Kidney (tissue), 14 donors: Measurements from ENCODE around the gene LDLRAD4. TPM values are rescaled to one million over a fixed set of nuclear protein-coding genes. Genes with fewer than 3 reads are reported as not detected.

Experiments used
- DNase-seq, 5 donors: peaks; one replicate each; pipeline ENCODE4 v3.0.0-alpha.2; 2013 to 2020
- FAIRE-seq: peaks from 2 replicates; lab custom pipeline; 2012; peaks lifted over from hg19 to GRCh38; lab: Jason Lieb, UNC
- H3K27ac ChIP-seq, 2 donors: one replicate each; pipeline ENCODE4 v1.7.0; 2013; ENCODE audit warnings: low read depth in 2 of 2, low read length in 2 of 2, inconsistent platforms in 1 of 2
- H3K27me3 ChIP-seq: one replicate; pipeline ENCODE4 v1.7.1; 2013; ENCODE audit warnings: low read length, inconsistent platforms; ENCODE audit not compliant: control insufficient read depth, insufficient read depth
- H3K36me3 ChIP-seq, 3 donors: one replicate each; pipeline versions ENCODE4 v1.7.0 to v1.7.1; 2013; ENCODE audit warnings: low read length in 3 of 3, control low read depth in 1 of 3, inconsistent platforms in 1 of 3; ENCODE audit not compliant: insufficient read depth in 3 of 3, control insufficient read depth in 2 of 3
- H3K4me1 ChIP-seq, 3 donors: one replicate each; pipeline versions ENCODE4 v1.7.0 to v1.7.1; 2013; ENCODE audit warnings: low read length in 3 of 3, inconsistent platforms in 1 of 3, low read depth in 1 of 3; ENCODE audit not compliant: control insufficient read depth in 2 of 3, insufficient read depth in 2 of 3
- H3K4me3 ChIP-seq, 3 donors: one replicate each; pipeline versions ENCODE4 v1.7.0 to v1.8.1; 2013; ENCODE audit warnings: low read length in 3 of 3, control low read depth in 1 of 3, inconsistent platforms in 1 of 3
- H3K9ac ChIP-seq, 3 donors: one replicate each; pipeline versions ENCODE4 v1.7.0 to v1.7.1; 2013; ENCODE audit warnings: low read length in 3 of 3, control low read depth in 1 of 3, inconsistent platforms in 1 of 3
- H3K9me3 ChIP-seq, 3 donors: one replicate each; pipeline versions ENCODE4 v1.7.0 to v1.7.1; 2013; ENCODE audit warnings: low read length in 3 of 3, control low read depth in 1 of 3, inconsistent platforms in 1 of 3; ENCODE audit not compliant: control insufficient read depth in 2 of 3, insufficient read depth in 1 of 3
- CTCF ChIP-seq: IDR thresholded peaks from 3 replicates; pipeline ENCODE4 v1.5.1; 2012; ENCODE audit warnings: mild to moderate bottlenecking, moderate library complexity, borderline replicate concordance; ENCODE audit not compliant: insufficient read depth; ENCODE audit errors: extremely low read depth
- intact Hi-C: fragments of 100-400 bp; cut with DNase I; formaldehyde crosslinking; loops from one replicate; pipeline ENCODE4 v1.11.1; 2022
- polyA plus RNA-seq: library from polyadenylated mRNA; stranded (reverse); fragments of 350-450 nt; fragmentation: Illumina TruSeq; extraction: RNeasy Lipid Tissue Mini Kit (QIAGEN cat#74804); gene quantifications from one replicate; pipeline ENCODE4 v1.2.3, GENCODE V29; 2014; ENCODE audit warnings: low read depth, low replicate concordance; ENCODE audit not compliant: insufficient read depth
- total RNA-seq: library from RNA; stranded (reverse); fragmentation: NEBNext Ultra II Directional; extraction: Animal tissue kit (Norgen Biotek cat#: 25700); gene quantifications from one replicate; pipeline ENCODE4 v1.2.1, GENCODE V29; 2021
- donor health status: control.
- donor health status: control.
- donor health status: control.
- donor health status: control.
- donor health status: control.
- donor health status: DM: yes; HTN: yes; CAD: no.
- donor health status: Normal renal cell carcinoma (clear cell type).

LDLRAD4 gene
- total and polyA plus RNA-seq, 2 donors from 2014 or later, result 2.3 to 42.3 TPM

DNA sequence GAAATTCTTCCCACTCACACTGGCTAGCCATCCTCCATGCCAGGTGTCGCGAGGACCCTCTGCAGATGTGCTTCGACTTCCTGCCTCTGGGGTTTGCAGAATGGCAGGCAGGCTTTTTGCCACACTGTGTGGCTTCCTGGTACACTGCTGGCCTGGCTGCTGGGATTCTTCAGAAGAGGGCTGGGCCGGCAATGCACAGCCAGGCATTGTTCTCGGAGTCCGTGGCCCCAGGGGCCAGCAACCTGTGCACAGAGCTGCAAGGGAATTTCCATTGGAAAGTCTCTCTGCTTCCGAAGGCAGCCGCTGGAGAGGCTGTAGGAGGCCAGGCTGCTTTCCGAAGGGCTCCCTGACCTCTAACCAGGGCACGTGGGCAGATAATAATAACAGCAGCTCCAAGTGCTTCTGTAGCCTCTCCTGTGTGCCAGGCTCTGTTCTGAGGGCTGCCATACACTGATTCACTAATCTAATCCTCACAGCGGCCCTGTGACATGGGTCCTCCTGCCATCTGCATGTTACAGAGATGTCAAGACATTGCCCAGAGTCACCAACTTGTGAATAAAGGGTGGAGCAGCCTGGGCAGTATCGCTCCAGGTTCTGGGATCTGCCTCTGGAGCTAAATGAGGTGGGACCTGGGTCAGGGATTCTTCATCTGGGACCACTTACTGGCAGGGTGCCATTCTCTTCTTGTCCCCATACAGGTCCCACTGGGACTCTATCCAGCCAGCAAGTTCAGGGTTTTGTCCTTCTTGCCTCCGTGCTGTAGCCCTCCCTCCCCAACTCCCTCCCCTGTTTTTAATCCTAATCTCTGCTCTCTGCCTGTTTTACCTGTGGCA lies 5.0 kb downstream of the LDLRAD4 start:
- H3K27me3 ChIP-seq, result no peaks in the 10 kb centered on the region
- H3K9me3 ChIP-seq, result no peaks in the 10 kb centered on the region
- H3K9ac ChIP-seq, result no peak overlapping the region
- no peak for DNase-seq
- H3K27ac ChIP-seq, result peak overlapping the region; percentile 45 to 50
- FAIRE-seq, result no peak
- intact Hi-C loops, result no loop called here
- TF ChIP-seq CTCF, result no peak
- H3K4me1 ChIP-seq, result peaks cover 0 to 34% (median 28%) of the 10 kb centered on the region in 3 donors
- no peak overlapping the region for H3K4me3 ChIP-seq
- H3K36me3 ChIP-seq, result no peaks in the 10 kb centered on the region

DNA sequence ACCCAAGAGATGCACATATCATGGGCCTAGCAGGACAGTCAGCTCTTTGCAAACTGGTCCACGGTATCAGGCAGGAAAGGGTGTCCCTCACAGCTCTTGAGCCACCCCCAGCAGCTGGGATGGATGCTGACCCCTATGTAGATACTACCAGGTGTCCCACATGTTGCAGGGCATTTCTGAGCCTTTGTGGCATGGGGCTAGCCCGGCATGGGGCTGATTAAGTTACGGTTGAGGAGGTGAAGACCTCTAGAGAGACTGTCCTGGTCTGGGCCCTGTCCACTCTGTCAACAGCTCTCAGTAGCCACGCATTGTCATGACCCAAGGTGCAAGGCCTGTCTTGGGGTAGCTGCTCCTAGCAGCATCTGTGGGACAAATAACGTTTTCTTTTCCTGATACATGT lies 6.7 kb downstream of the LDLRAD4 start:
- H3K27me3 ChIP-seq, result no peaks in the 10 kb centered on the region
- no peak for FAIRE-seq
- H3K27ac ChIP-seq, result no peak overlapping the region
- no peaks in the 10 kb centered on the region for H3K36me3 ChIP-seq
- no peak for DNase-seq
- H3K4me1 ChIP-seq, result peaks cover 0 to 30% (median 28%) of the 10 kb centered on the region in 3 donors
- intact Hi-C loops, result no loop called here
- H3K9me3 ChIP-seq, result no peaks in the 10 kb centered on the region
- no peak overlapping the region for H3K4me3 ChIP-seq
- no peak overlapping the region for H3K9ac ChIP-seq
- no peak for TF ChIP-seq CTCF

GRCh38 chr18:13226533-13227144 lies 8.1 kb downstream of the LDLRAD4 start:
- H3K27ac ChIP-seq, result no peak overlapping the region
- FAIRE-seq (no peak), DNase-seq (no peak)
- no peak for TF ChIP-seq CTCF
- H3K27me3 ChIP-seq, result no peaks in the 10 kb centered on the region
- H3K4me1 ChIP-seq, result peaks cover 0 to 21% (median 16%) of the 10 kb centered on the region in 3 donors
- intact Hi-C loops, result no loop called here
- H3K36me3 ChIP-seq, result no peaks in the 10 kb centered on the region
- H3K4me3 ChIP-seq, result no peak overlapping the region
- H3K9me3 ChIP-seq, result no peaks in the 10 kb centered on the region
- H3K9ac ChIP-seq, result no peak overlapping the region
